ENCODE data around the gene GFER.

GFER gene

DNA sequence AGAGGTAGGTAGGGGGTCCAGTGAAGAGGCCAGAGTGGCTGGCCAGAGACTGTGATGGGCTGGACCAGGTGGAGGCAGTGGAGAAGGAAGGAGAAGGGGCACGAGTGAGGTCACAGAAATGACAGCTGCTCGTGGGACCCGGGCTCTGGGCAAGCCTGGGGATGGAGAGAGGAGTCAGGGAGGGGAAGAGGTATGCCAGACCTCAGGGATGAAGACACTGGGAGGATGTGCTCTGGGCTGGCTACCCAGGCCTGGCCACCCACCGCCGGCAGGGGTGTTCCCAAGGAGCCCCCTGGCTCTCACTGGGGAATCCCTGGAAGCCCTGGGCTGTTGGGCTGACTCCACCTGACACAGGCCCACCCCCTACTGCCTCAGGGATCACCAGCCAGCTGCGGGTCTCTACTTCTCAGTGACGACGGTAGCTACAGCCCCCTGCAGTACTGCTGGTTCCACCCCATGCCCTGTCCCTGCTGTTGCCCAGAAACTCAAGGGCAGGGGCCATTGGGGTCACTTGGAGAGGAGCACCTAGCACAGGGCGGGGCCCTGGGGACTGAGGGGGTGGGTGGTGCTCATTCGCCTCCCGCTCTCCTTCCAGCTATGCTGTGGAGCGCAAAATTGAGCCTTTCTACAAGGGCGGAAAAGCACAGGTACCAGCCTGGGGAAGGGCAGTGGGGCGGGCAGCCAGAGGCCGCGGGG is 10.4 kb upstream of the GFER start:
- peak overlapping the region; percentile 53 to 96 (median 61) for H3K4me3 Mint-ChIP-seq

DNA sequence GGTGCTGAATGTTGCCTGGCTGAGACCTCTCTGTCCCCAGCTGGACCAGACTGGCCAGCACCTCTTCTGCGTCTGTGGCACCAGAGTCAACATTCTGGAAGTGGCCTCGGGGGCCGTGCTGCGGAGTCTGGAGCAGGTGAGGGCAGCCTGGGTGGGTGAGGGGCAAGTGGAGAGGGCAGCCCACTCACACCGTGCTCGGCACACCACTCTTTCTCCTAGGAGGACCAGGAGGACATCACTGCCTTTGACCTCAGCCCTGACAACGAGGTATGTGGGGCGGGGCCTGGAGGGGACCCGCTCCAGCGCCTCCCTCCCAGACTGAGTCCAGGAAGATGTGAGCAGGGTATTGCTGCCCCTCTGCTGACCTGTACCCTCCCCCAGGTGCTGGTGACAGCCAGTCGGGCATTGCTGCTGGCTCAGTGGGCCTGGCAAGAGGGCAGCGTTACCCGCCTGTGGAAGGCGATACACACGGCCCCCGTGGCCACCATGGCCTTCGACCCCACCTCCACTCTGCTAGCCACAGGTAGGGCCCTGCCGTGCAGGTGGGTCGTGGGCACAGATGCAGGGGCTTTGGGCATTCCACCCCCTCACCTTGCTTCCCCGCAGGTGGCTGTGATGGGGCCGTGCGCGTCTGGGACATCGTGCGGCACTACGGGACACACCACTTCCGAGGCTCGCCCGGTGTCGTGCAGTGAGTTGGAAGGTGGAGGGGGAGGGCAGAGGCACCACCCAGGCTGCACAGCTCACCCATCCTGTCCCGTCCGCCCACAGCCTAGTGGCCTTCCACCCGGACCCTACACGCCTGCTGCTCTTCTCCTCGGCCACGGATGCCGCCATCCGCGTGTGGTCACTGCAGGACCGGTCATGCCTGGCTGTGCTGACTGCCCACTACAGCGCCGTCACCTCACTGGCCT is 9.6 kb upstream of the GFER start:
- peak overlapping the region; percentile 53 to 61 (median 54) for H3K4me3 Mint-ChIP-seq
- H3K9me3 Mint-ChIP-seq, result no peaks in the 10 kb centered on the region
- H3K27ac Mint-ChIP-seq, result no peak overlapping the region
- peaks cover 14% of the 10 kb centered on the region for H3K4me1 Mint-ChIP-seq
- TF ChIP-seq, protein P1, sequence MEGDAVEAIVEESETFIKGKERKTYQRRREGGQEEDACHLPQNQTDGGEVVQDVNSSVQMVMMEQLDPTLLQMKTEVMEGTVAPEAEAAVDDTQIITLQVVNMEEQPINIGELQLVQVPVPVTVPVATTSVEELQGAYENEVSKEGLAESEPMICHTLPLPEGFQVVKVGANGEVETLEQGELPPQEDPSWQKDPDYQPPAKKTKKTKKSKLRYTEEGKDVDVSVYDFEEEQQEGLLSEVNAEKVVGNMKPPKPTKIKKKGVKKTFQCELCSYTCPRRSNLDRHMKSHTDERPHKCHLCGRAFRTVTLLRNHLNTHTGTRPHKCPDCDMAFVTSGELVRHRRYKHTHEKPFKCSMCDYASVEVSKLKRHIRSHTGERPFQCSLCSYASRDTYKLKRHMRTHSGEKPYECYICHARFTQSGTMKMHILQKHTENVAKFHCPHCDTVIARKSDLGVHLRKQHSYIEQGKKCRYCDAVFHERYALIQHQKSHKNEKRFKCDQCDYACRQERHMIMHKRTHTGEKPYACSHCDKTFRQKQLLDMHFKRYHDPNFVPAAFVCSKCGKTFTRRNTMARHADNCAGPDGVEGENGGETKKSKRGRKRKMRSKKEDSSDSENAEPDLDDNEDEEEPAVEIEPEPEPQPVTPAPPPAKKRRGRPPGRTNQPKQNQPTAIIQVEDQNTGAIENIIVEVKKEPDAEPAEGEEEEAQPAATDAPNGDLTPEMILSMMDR (IDR thresholded peaks at IDR 0.05; ENCODE audit: unreplicated experiment in 3 of 3), result no peak
- peaks cover 3% of the 10 kb centered on the region for H3K36me3 Mint-ChIP-seq (ENCODE audit: low read depth)
- H3K27me3 Mint-ChIP-seq (ENCODE audit: low read depth), result peaks cover 14% of the 10 kb centered on the region

More for the DNA sequence above, 10.4 kb upstream of the GFER start:
- Mint-ChIP-seq H3K27me3 (ENCODE audit: low read depth) (peaks cover 11% of the 10 kb centered on the region), H3K36me3 (ENCODE audit: low read depth) (peaks cover 3% of the 10 kb centered on the region), H3K27ac (no peak overlapping the region), H3K9me3 (no peaks in the 10 kb centered on the region), H3K4me1 (peaks cover 14% of the 10 kb centered on the region)
- TF ChIP-seq, protein P1 (IDR thresholded peaks at IDR 0.05; ENCODE audit: unreplicated experiment in 3 of 3), result no peak

DNA sequence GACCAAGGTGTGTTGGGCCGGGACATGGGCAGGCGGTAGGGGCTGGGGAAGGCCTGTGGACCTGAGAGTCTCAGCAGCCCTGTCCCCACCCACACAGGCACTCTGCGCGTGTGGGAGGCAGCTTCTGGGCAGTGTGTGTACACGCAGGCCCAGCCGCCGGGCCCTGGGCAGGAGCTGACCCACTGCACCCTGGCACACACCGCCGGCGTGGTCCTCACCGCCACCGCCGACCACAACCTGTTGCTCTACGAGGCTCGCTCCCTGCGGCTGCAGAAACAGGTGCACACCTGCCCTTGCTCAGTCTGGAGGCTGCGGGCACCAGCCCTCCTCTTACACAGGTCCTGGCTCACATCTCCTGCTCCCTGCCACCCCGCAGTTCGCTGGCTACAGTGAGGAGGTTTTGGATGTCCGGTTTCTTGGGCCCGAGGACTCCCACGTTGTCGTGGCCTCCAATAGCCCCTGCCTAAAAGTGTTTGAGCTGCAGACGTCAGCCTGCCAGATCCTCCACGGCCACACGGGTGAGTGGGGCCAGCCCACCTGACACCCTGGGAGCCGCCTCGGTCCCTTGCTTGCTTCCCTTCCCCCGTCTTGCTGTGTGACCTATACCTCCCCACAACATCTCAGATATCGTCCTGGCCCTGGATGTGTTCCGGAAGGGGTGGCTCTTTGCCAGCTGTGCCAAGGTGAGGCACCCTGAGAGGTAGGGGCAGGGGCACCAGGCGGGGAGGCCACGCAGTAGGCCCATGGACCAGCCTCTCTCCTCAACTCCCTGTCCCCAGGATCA is 8.4 kb upstream of the GFER start:
- TF ChIP-seq, protein P1 (IDR thresholded peaks at IDR 0.05; ENCODE audit: unreplicated experiment in 3 of 3), result no peak
- Mint-ChIP-seq H3K27ac (no peak overlapping the region), H3K27me3 (ENCODE audit: low read depth) (peaks cover 26% of the 10 kb centered on the region), H3K9me3 (no peaks in the 10 kb centered on the region), H3K4me3 (peak overlapping the region in 2 of 3 experiments; percentile 51 to 65), H3K4me1 (peaks cover 14% of the 10 kb centered on the region), H3K36me3 (ENCODE audit: low read depth) (peaks cover 3% of the 10 kb centered on the region)

DNA sequence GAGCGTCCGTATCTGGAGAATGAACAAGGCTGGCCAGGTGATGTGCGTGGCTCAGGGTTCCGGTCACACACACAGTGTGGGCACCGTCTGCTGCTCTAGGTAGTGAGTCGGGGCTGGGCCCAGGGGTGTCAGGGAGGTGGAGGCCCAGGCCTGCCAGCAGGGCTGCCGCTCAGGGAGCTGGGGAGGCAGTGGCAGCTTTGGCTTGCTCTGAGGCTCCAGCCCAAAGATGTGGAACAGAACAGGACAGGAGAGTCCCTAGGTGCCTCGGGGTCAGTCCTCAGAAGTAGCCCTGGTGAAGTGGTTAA is 7.8 kb upstream of the GFER start:
- Mint-ChIP-seq H3K27me3 (ENCODE audit: low read depth) (peaks cover 32% of the 10 kb centered on the region), H3K9me3 (no peaks in the 10 kb centered on the region), H3K36me3 (ENCODE audit: low read depth) (peaks cover 3% of the 10 kb centered on the region), H3K27ac (no peak overlapping the region), H3K4me3 (no peak overlapping the region), H3K4me1 (peaks cover 14% of the 10 kb centered on the region)
- TF ChIP-seq, protein P1 (IDR thresholded peaks at IDR 0.05; ENCODE audit: unreplicated experiment in 3 of 3), result no peak

DNA sequence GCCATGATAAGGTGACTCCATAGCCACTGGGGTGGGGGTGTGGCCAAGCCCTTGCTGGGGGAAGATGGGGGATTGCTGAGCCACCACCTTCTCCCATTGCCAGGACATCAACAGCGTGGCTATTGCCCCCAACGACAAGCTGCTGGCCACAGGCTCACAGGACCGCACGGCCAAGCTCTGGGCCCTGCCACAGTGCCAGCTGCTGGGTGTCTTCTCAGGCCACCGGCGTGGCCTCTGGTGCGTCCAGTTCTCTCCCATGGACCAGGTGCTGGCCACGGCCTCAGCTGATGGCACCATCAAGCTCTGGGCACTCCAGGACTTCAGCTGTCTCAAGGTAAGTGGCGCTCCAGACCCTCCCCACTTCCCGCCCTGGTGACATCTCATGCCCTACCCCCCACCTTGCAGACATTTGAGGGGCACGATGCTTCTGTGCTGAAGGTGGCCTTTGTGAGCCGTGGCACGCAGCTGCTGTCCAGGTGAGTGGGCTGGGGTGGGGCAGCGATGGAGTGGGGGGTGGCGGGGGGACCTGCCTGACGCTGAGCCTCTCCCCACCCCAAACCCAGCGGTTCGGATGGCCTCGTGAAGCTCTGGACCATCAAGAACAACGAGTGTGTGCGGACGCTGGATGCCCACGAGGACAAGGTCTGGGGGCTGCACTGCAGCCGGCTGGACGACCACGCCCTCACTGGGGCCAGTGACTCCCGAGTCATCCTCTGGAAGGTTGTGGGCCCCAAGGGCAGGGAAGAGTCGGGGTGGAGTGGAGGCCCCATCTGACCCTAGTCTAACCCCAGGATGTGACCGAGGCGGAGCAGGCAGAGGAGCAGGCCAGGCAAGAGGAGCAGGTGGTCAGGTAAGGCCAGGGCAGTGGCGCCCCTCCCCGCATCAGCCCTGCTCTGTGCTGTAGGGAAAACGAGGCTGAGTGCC is 6.8 kb upstream of the GFER start:
- H3K36me3 Mint-ChIP-seq (ENCODE audit: low read depth), result peaks cover 3% of the 10 kb centered on the region
- peaks cover 14% of the 10 kb centered on the region for H3K4me1 Mint-ChIP-seq
- TF ChIP-seq, protein P1 (IDR thresholded peaks at IDR 0.05; ENCODE audit: unreplicated experiment in 3 of 3), result no peak
- H3K27me3 Mint-ChIP-seq (ENCODE audit: low read depth), result peaks cover 39% of the 10 kb centered on the region
- no peaks in the 10 kb centered on the region for H3K9me3 Mint-ChIP-seq
- H3K27ac Mint-ChIP-seq, result no peak overlapping the region
- no peak overlapping the region for H3K4me3 Mint-ChIP-seq
